ENCODE measurements around the gene LSAMP. TPM values are rescaled to one million over a fixed set of nuclear protein-coding genes. Genes with fewer than 3 reads are reported as not detected.

LSAMP gene
- total RNA-seq, 1 donor from 2014 or later, result 1.1 TPM

DNA sequence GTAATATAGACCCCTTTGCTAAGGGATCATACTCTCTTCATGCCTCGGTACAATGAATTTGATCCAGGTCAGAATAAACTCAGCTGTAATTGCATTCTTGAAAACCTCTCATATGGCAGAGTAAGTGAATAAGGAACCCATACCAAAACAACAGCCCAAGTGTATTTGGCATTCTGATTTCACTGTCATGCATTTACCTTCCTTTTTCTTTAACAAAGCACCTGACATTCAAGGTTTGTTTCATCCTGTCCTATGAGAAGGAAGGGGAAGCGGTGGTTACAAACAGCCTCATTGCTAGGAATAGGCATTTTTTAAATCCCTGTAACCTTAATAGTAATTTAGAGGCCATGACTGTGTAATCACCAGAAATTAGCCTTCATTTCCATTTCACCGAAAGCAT is 97.1 kb downstream of the LSAMP start:
- DNase-seq (ENCODE audit: low spot score), result no peak
- TF ChIP-seq CTCF (IDR thresholded peaks at IDR 0.05), result no peak
- Mint-ChIP-seq H3K4me1 (ENCODE audit: low read depth) (no peaks in the 10 kb centered on the region), H3K27ac (ENCODE audit: unreplicated experiment) (no peak overlapping the region), H3K9me3 (ENCODE audit: low read depth) (no peaks in the 10 kb centered on the region), H3K27me3 (ENCODE audit: low read depth) (peaks cover 2% of the 10 kb centered on the region), H3K4me3 (ENCODE audit: unreplicated experiment) (no peak overlapping the region), H3K36me3 (ENCODE audit: low read depth) (no peaks in the 10 kb centered on the region)

DNA sequence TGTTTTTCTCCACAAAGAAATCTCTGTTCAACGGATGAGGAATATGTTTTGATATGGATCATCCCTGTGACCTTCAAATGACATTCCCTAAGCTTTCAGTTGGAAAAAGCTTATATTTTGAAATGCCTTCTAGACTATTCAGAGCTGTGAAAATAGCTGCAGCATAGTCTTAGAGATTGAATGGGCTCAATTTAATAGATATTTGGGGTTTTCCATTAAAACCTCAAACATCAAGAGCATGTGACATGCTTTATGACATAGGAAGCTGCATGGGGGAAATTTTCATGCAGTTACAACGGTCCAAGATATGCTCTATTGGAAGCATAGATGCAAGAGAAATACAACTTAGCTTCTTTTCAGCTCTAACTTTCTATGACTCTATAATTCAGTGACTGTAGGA is 102.8 kb downstream of the LSAMP start:
- Mint-ChIP-seq H3K36me3 (ENCODE audit: low read depth) (no peaks in the 10 kb centered on the region), H3K27me3 (ENCODE audit: low read depth) (no peaks in the 10 kb centered on the region), H3K4me3 (ENCODE audit: unreplicated experiment) (no peak overlapping the region), H3K4me1 (ENCODE audit: low read depth) (no peaks in the 10 kb centered on the region), H3K9me3 (ENCODE audit: low read depth) (no peaks in the 10 kb centered on the region), H3K27ac (ENCODE audit: unreplicated experiment) (no peak overlapping the region)
- no peak for DNase-seq (ENCODE audit: low spot score)
- TF ChIP-seq CTCF (IDR thresholded peaks at IDR 0.05), result no peak

GRCh38 chr3:116341899-116342298 is 103.4 kb downstream of the LSAMP start:
- H3K27ac Mint-ChIP-seq (ENCODE audit: unreplicated experiment), result no peak overlapping the region
- TF ChIP-seq CTCF (IDR thresholded peaks at IDR 0.05), result no peak
- H3K4me3 Mint-ChIP-seq (ENCODE audit: unreplicated experiment), result no peak overlapping the region
- no peaks in the 10 kb centered on the region for H3K27me3 Mint-ChIP-seq (ENCODE audit: low read depth)
- no peaks in the 10 kb centered on the region for H3K9me3 Mint-ChIP-seq (ENCODE audit: low read depth)
- H3K36me3 Mint-ChIP-seq (ENCODE audit: low read depth), result no peaks in the 10 kb centered on the region
- DNase-seq (ENCODE audit: low spot score), result no peak
- no peaks in the 10 kb centered on the region for H3K4me1 Mint-ChIP-seq (ENCODE audit: low read depth)

DNA sequence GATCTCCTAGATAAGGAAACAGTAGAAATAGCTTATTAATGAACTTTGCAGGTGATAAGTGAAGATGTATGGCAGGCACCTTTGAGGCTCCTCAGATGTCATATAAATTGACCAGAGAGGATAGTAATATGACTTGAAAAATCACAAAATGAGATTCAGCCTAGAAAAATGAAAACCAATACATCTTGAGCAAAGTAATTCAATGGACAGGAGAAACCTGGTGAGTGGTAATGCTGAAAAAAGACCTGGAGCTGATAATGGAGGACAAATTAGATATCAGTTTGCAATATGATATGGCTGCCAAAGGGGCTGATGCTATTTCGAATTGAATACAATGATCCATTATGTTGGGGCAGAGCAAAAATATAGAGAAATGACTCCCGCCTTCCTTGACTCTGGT is 103.9 kb downstream of the LSAMP start:
- Mint-ChIP-seq H3K9me3 (ENCODE audit: low read depth) (no peaks in the 10 kb centered on the region), H3K4me3 (ENCODE audit: unreplicated experiment) (no peak overlapping the region), H3K4me1 (ENCODE audit: low read depth) (no peaks in the 10 kb centered on the region), H3K36me3 (ENCODE audit: low read depth) (no peaks in the 10 kb centered on the region), H3K27ac (ENCODE audit: unreplicated experiment) (no peak overlapping the region), H3K27me3 (ENCODE audit: low read depth) (no peaks in the 10 kb centered on the region)
- no peak for TF ChIP-seq CTCF (IDR thresholded peaks at IDR 0.05)
- no peak for DNase-seq (ENCODE audit: low spot score)

DNA sequence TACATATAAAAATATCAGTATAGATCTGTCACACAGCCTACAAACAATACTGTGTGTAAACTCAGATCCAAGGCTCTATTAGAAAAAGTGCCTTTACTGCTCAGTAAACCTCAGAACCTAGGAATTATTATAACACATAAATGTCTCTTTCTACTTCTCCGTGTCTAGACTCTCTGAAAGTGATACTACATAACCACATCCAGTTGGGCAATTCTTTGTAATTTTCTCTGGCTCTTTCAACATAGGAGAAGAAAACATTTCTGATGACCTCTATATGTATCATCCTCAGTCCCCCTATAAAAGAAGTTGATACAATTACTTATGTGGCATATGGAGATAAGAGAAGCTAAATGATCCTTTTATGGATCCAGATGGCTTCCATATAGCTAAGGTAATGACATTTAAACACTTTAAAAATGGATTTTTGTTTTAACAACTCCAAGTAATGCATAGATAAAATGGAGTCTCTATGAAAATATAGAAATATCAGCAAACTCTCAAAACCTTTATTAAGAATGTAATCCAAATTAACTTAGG is 104.5 kb downstream of the LSAMP start:
- no peaks in the 10 kb centered on the region for H3K27me3 Mint-ChIP-seq (ENCODE audit: low read depth)
- no peak for DNase-seq (ENCODE audit: low spot score)
- H3K4me1 Mint-ChIP-seq (ENCODE audit: low read depth), result no peaks in the 10 kb centered on the region
- no peak overlapping the region for H3K27ac Mint-ChIP-seq (ENCODE audit: unreplicated experiment)
- TF ChIP-seq CTCF (IDR thresholded peaks at IDR 0.05), result no peak
- H3K36me3 Mint-ChIP-seq (ENCODE audit: low read depth), result no peaks in the 10 kb centered on the region
- no peak overlapping the region for H3K4me3 Mint-ChIP-seq (ENCODE audit: unreplicated experiment)
- H3K9me3 Mint-ChIP-seq (ENCODE audit: low read depth), result peaks cover 3% of the 10 kb centered on the region
